HepG2 (cell line): Measurements from ENCODE around the gene FN1. TPM values are rescaled to one million over a fixed set of nuclear protein-coding genes. Genes with fewer than 3 reads are reported as not detected.
A peak's percentile ranks its signal among the peaks of the same experiment; 100 is the strongest.

Experiments used
- ETV6 ChIP-seq: sonication (generic); formaldehyde crosslinking; conservative IDR thresholded peaks from 2 replicates; pipeline ENCODE4 v1.4.0; 2020; ENCODE audit warnings: missing genetic modification reagents
- PAF1 ChIP-seq: IDR thresholded peaks from 2 replicates; pipeline ENCODE4 v1.6.1; 2016; ENCODE audit warnings: missing genetic modification reagents, missing compliant biosample characterization
- RARG ChIP-seq: sonication (generic); formaldehyde crosslinking; IDR thresholded peaks from 2 replicates; pipeline ENCODE4 v1.4.0; 2020; ENCODE audit warnings: low read depth, mild to moderate bottlenecking, missing genetic modification reagents
- RFX1 ChIP-seq: fragments of 450-650 bp; IDR thresholded peaks from 2 replicates; pipeline ENCODE4 v1.6.1; 2017
- SOX6 ChIP-seq, 2 experiments: fragments of 450-650 bp in 1 of 2; sonication (generic) in 1 of 2; formaldehyde crosslinking in 1 of 2; IDR thresholded peaks; 2 replicates each; pipeline versions ENCODE4 v1.4.0 to v1.6.1; 2017 to 2020; ENCODE audit warnings: antibody characterized with exemption in 1 of 2, mild to moderate bottlenecking in 1 of 2, missing genetic modification reagents in 1 of 2
- SSRP1 ChIP-seq: IDR thresholded peaks from 2 replicates; pipeline ENCODE4 v1.6.1; 2016; ENCODE audit warnings: control low read depth
- ZFP37 ChIP-seq: sonication (generic); formaldehyde crosslinking; IDR thresholded peaks from 2 replicates; pipeline ENCODE4 v1.4.0; 2020; ENCODE audit warnings: missing genetic modification reagents, borderline replicate concordance
- ZNF317 ChIP-seq: sonication (generic); formaldehyde crosslinking; IDR thresholded peaks from 2 replicates; pipeline ENCODE4 v1.5.0; 2020; ENCODE audit warnings: mild to moderate bottlenecking, missing genetic modification reagents
- ZNF605 ChIP-seq: sonication (generic); formaldehyde crosslinking; IDR thresholded peaks from 2 replicates; pipeline ENCODE4 v1.8.0; 2022; ENCODE audit warnings: mild to moderate bottlenecking, missing genetic modification reagents
- ZNF841 ChIP-seq: sonication (generic); formaldehyde crosslinking; IDR thresholded peaks from 2 replicates; pipeline ENCODE4 v1.8.1; 2023; ENCODE audit warnings: missing genetic modification reagents, borderline replicate concordance
- polyA plus RNA-seq, 8 experiments: library from polyadenylated mRNA; depleted of rRNA in 3 of 8; stranded (reverse) in 7 of 8; unstranded in 1 of 8; fragments of >200 nt; fragmentation: Illumina TruSeq in 4 of 8; extraction: Trizol in 4 of 8; gene quantifications; 2 replicates each; pipeline versions ENCODE4 v1.2.1 to v1.2.3, GENCODE V29; 2011 to 2016; ENCODE audit warnings: low read depth in 4 of 8, missing spikeins in 1 of 8, mixed read lengths in 1 of 8; ENCODE audit not compliant: insufficient read depth in 1 of 8
- total RNA-seq, 5 experiments: library from RNA; depleted of rRNA; stranded (reverse); fragments of >200 nt; fragmentation: Illumina TruSeq; extraction: Trizol; gene quantifications; 2 replicates each; pipeline ENCODE4 v1.2.3, GENCODE V29; 2016; ENCODE audit warnings: low read depth in 1 of 5
- TF ChIP-seq, protein P1 (sequence below): sonication (generic); formaldehyde crosslinking; IDR thresholded peaks from 2 replicates; pipeline ENCODE4 v1.5.0; 2020; ENCODE audit warnings: missing genetic modification reagents
- TF ChIP-seq, protein P2 (sequence below): sonication (generic); formaldehyde crosslinking; IDR thresholded peaks from 2 replicates; pipeline ENCODE4 v1.4.0; 2020; ENCODE audit warnings: missing genetic modification reagents

Gene FN1
- total and polyA plus RNA-seq, 2 of the 13 experiments (the other 11 are each of a cell fraction or from before 2014, with no cell fraction given): 1,847 to 6,471 TPM

DNA sequence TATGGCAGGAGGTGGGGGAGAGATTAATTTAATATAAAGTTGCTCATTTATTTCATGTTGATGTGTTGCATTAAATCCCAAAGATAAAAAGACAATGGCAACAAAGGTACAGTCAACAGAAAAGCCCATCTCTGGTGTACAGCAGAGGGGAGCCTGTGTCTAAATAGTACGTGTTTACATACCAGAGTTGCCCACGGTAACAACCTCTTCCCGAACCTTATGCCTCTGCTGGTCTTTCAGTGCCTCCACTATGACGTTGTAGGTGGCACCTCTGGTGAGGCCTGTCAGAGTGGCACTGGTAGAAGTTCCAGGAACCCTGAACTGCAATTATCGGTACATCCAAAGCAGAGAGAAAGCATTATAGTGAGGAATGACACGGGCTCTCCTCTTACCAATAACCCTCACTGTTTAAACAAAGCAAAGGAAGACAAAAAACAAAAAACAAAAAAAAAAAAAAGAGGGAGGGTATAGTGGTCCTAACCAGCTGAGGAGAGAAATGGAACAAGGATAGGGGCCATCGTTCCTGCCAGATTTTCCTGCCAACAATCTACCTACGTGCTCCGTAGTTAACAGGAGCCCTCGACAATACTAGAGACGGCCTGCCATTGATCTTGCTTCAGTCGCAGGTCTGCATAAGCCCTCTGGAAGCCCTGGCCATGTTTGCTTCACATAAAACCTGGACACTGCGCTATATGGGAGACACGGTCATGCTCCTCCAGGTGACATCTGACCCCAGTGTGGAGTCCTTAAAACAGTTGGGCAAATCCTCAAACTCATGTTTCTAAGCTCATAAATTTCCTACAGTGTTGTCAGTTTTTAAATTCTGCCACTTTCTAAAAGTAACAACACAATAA is 65.5 kb downstream of the FN1 start (continued):
- TF ChIP-seq SOX6 (IDR thresholded peaks at IDR 0.05) (no peak), SOX6 (CRISPR knock-in tag; IDR thresholded peaks at IDR 0.05) (0 out of 2 replicates have a peak, but pooled peaks have one; percentile 28), ETV6 (CRISPR knock-in tag) (no peak), RARG (CRISPR knock-in tag) (no peak), ZFP37 (CRISPR knock-in tag) (no peak), PAF1 (CRISPR knock-in tag) (peak; percentile 69; the same call in 1 of the 2 replicates), ZNF317 (CRISPR knock-in tag) (0 out of 2 replicates have a peak, but pooled peaks have one; percentile 8), ZNF841 (CRISPR knock-in tag) (no peak), SSRP1 (CRISPR knock-in tag) (0 out of 2 replicates have a peak, but pooled peaks have one; percentile 27), ZNF605 (CRISPR knock-in tag) (peak; percentile 71; the same call in 1 of the 2 replicates), RFX1 (peak; percentile 20; the same call in 1 of the 2 replicates)
- TF ChIP-seq, protein P1, sequence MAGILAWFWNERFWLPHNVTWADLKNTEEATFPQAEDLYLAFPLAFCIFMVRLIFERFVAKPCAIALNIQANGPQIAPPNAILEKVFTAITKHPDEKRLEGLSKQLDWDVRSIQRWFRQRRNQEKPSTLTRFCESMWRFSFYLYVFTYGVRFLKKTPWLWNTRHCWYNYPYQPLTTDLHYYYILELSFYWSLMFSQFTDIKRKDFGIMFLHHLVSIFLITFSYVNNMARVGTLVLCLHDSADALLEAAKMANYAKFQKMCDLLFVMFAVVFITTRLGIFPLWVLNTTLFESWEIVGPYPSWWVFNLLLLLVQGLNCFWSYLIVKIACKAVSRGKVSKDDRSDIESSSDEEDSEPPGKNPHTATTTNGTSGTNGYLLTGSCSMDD (CRISPR knock-in tag): no peak
- TF ChIP-seq, protein P2, sequence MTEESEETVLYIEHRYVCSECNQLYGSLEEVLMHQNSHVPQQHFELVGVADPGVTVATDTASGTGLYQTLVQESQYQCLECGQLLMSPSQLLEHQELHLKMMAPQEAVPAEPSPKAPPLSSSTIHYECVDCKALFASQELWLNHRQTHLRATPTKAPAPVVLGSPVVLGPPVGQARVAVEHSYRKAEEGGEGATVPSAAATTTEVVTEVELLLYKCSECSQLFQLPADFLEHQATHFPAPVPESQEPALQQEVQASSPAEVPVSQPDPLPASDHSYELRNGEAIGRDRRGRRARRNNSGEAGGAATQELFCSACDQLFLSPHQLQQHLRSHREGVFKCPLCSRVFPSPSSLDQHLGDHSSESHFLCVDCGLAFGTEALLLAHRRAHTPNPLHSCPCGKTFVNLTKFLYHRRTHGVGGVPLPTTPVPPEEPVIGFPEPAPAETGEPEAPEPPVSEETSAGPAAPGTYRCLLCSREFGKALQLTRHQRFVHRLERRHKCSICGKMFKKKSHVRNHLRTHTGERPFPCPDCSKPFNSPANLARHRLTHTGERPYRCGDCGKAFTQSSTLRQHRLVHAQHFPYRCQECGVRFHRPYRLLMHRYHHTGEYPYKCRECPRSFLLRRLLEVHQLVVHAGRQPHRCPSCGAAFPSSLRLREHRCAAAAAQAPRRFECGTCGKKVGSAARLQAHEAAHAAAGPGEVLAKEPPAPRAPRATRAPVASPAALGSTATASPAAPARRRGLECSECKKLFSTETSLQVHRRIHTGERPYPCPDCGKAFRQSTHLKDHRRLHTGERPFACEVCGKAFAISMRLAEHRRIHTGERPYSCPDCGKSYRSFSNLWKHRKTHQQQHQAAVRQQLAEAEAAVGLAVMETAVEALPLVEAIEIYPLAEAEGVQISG (CRISPR knock-in tag): peak; percentile 21; the same call in 1 of the 2 replicates
